GM12878 (cell line): ENCODE measurements around the gene SKIC8. TPM values are rescaled to one million over a fixed set of nuclear protein-coding genes. Genes with fewer than 3 reads are reported as not detected.

Source experiments
- ATAC-seq: fragments of 200-7000 bp; cut with Tn5 transposase; 3 replicates; pipeline ENCODE4 v1.9.1; 2020; ENCODE audit warnings: mild to moderate bottlenecking, moderate library complexity
- BruUV-seq: library from RNA; stranded (reverse); fragments of 400-500 nt; replicated peaks from 2 replicates; lab custom pipeline; 2021; lab: Mats Ljungman, UMichigan
- CTCF ChIA-PET: fragments of 300-600 bp; sonication (Branson Sonifier 250); formaldehyde crosslinking; extraction: SDS; loops from one replicate; lab custom pipeline; 2021; ENCODE audit warnings: inconsistent platforms; lab: Yijun Ruan, JAX
- POLR2A ChIA-PET: fragments of 350-600 bp; formaldehyde crosslinking; extraction: SDS; loops from one replicate; lab custom pipeline; 2021; ENCODE audit warnings: inconsistent platforms; lab: Charles Lee
- RAD21 ChIA-PET: fragments of 300-600 bp; sonication (Branson Sonifier 250); formaldehyde crosslinking; loops from one replicate; lab custom pipeline; 2023; ENCODE audit warnings: antibody characterized with exemption; ENCODE audit not compliant: unreplicated experiment; lab: Charles Lee
- SMC1A ChIA-PET: fragments of 300-600 bp; sonication (Branson Sonifier 250); formaldehyde crosslinking; loops from one replicate; lab custom pipeline; 2023; ENCODE audit not compliant: unreplicated experiment, uncharacterized antibody; lab: Charles Lee
- DNase-seq: peaks from one replicate; pipeline ENCODE4 v3.0.0-alpha.2; 2011; ENCODE audit warnings: low read depth, low spot score
- FAIRE-seq: peaks from 3 replicates; lab custom pipeline; 2011; peaks lifted over from hg19 to GRCh38; lab: Jason Lieb, UNC
- H2AFZ ChIP-seq: 2 replicates; pipeline ENCODE4 v1.6.0; 2011; ENCODE audit warnings: low read depth, low read length, control low read depth; ENCODE audit not compliant: control insufficient read depth
- H3K27ac ChIP-seq: 2 replicates; pipeline ENCODE4 v1.5.1; 2011; ENCODE audit warnings: control low read depth; ENCODE audit not compliant: control insufficient read depth, insufficient read depth
- H3K27me3 ChIP-seq, 2 experiments: replicated peaks in 1 of 2; 2 replicates each; pipeline versions ENCODE4 v1.6.0 to v1.6.1; 2011; ENCODE audit warnings: low read length in 1 of 2; ENCODE audit not compliant: control insufficient read depth in 2 of 2, insufficient read depth in 2 of 2
- H3K36me3 ChIP-seq, 2 experiments: 2 replicates each; pipeline ENCODE4 v1.5.1; 2011; ENCODE audit warnings: low read length in 1 of 2; ENCODE audit not compliant: control insufficient read depth in 2 of 2, insufficient read depth in 2 of 2
- H3K4me1 ChIP-seq: 2 replicates; pipeline ENCODE4 v1.6.1; 2011; ENCODE audit warnings: mild to moderate bottlenecking, low read length, moderate library complexity, mixed read lengths; ENCODE audit not compliant: control insufficient read depth, insufficient read depth
- H3K4me2 ChIP-seq: 2 replicates; pipeline ENCODE4 v1.6.0; 2011; ENCODE audit warnings: control low read depth; ENCODE audit not compliant: control insufficient read depth, insufficient read depth
- H3K4me3 ChIP-seq: fragments of 200-600 bp; sonication (generic); 2 replicates; pipeline ENCODE4 v1.5.1; 2016
- H3K79me2 ChIP-seq: 2 replicates; pipeline ENCODE4 v1.6.0; 2011; ENCODE audit warnings: low read length; ENCODE audit not compliant: control insufficient read depth, insufficient read depth
- H3K9ac ChIP-seq: 2 replicates; pipeline ENCODE4 v1.8.0; 2011; ENCODE audit warnings: low read length, control low read depth, mixed read lengths; ENCODE audit not compliant: control insufficient read depth, insufficient read depth
- H3K9me3 ChIP-seq: replicated peaks from 3 replicates; pipeline ENCODE4 v1.5.1; 2011; ENCODE audit warnings: mild to moderate bottlenecking, low read length; ENCODE audit not compliant: control insufficient read depth, insufficient read depth
- H4K20me1 ChIP-seq: 2 replicates; pipeline ENCODE4 v1.6.0; 2011; ENCODE audit not compliant: control insufficient read depth, insufficient read depth
- ATF3 ChIP-seq: IDR thresholded peaks from 2 replicates; pipeline ENCODE4 v1.6.1; 2011; ENCODE audit warnings: low read depth, mild to moderate bottlenecking, low read length, moderate library complexity, borderline replicate concordance; ENCODE audit errors: extremely low read depth
- ATF7 ChIP-seq: fragments of 450-650 bp; IDR thresholded peaks from 2 replicates; pipeline ENCODE4 v1.6.1; 2016; ENCODE audit warnings: low read depth, mild to moderate bottlenecking
- BHLHE40 ChIP-seq, 2 experiments: fragments of 450-650 bp in 1 of 2; IDR thresholded peaks; 2 replicates each; pipeline ENCODE4 v1.6.1; 2011 to 2017; ENCODE audit warnings: low read depth in 2 of 2, borderline replicate concordance in 1 of 2, improper control_type of control experiment in 1 of 2, low read length in 1 of 2, mild to moderate bottlenecking in 1 of 2
- ETV6 ChIP-seq, 2 experiments: fragments of 450-650 bp in 1 of 2; IDR thresholded peaks in 1 of 2; conservative IDR thresholded peaks in 1 of 2; 2 replicates each; pipeline ENCODE4 v1.6.1; 2014; ENCODE audit warnings: antibody characterized with exemption in 1 of 2, borderline replicate concordance in 1 of 2, low read depth in 1 of 2, mild to moderate bottlenecking in 1 of 2, moderate library complexity in 1 of 2
- IKZF2 ChIP-seq, 2 experiments: fragments of 450-650 bp; IDR thresholded peaks; 2 replicates each; pipeline ENCODE4 v1.6.1; 2017; ENCODE audit warnings: mild to moderate bottlenecking in 2 of 2, moderate library complexity in 2 of 2
- IRF5 ChIP-seq: fragments of 450-650 bp; IDR thresholded peaks from 2 replicates; pipeline ENCODE4 v1.6.1; 2017; ENCODE audit warnings: borderline replicate concordance
- JUND ChIP-seq: IDR thresholded peaks from 2 replicates; pipeline ENCODE4 v1.6.1; 2012; ENCODE audit warnings: low read depth, mild to moderate bottlenecking, low read length, improper control_type of control experiment, moderate library complexity
- MTA3 ChIP-seq: IDR thresholded peaks from 2 replicates; pipeline ENCODE4 v1.6.1; 2012; ENCODE audit warnings: low read length, inconsistent platforms, borderline replicate concordance
- NFXL1 ChIP-seq: fragments of 450-650 bp; IDR thresholded peaks from 2 replicates; pipeline ENCODE4 v1.6.1; 2017; ENCODE audit warnings: antibody characterized with exemption, mild to moderate bottlenecking, borderline replicate concordance
- NR2C1 ChIP-seq: fragments of 450-650 bp; IDR thresholded peaks from 2 replicates; pipeline ENCODE4 v1.6.1; 2017; ENCODE audit warnings: antibody characterized with exemption, mild to moderate bottlenecking, moderate library complexity
- PKNOX1 ChIP-seq: fragments of 450-650 bp; IDR thresholded peaks from 2 replicates; pipeline ENCODE4 v1.6.1; 2016; ENCODE audit warnings: mild to moderate bottlenecking
- RAD21 ChIP-seq: IDR thresholded peaks from 2 replicates; pipeline ENCODE4 v1.6.1; 2011; ENCODE audit warnings: mild to moderate bottlenecking, low read depth, low read length, moderate library complexity; ENCODE audit not compliant: insufficient read depth
- SKIL ChIP-seq: fragments of 450-650 bp; IDR thresholded peaks from 2 replicates; pipeline ENCODE4 v1.6.1; 2017; ENCODE audit warnings: mild to moderate bottlenecking, low read depth, inconsistent platforms; ENCODE audit not compliant: poor library complexity, severe bottlenecking
- TAF1 ChIP-seq: IDR thresholded peaks from 2 replicates; pipeline ENCODE4 v1.6.1; 2011; ENCODE audit warnings: mild to moderate bottlenecking, low read depth, low read length, borderline replicate concordance
- USF1 ChIP-seq: IDR thresholded peaks from 2 replicates; pipeline ENCODE4 v1.6.1; 2011; ENCODE audit warnings: borderline replicate concordance, low read depth, mild to moderate bottlenecking, moderate library complexity, mixed read lengths, low read length; ENCODE audit not compliant: insufficient read depth; ENCODE audit errors: extremely low read length
- ZNF622 ChIP-seq: fragments of 450-650 bp; IDR thresholded peaks from 2 replicates; pipeline ENCODE4 v1.6.1; 2017; ENCODE audit warnings: mild to moderate bottlenecking, inconsistent platforms
- WGBS: methylation state at CpG from one replicate; pipeline ENCODE4 v1.1.6; 2016; ENCODE audit warnings: low lambda C conversion rate; ENCODE audit not compliant: insufficient replicate concordance, insufficient coverage; ENCODE audit errors: missing lambda C conversion rate; 5-methylcytosine and 5-hydroxymethylcytosine counted together
- in situ Hi-C: fragments of 300-500 bp; cut with MboI; formaldehyde crosslinking; loops from 9 replicates; pipeline ENCODE4 v1.14.3; 2018; ENCODE audit warnings: mixed read lengths
- intact Hi-C: fragments of 100-400 bp; cut with micrococcal nuclease; formaldehyde crosslinking; loops from one replicate; pipeline ENCODE4 v1.14.2; 2022; ENCODE audit not compliant: unreplicated experiment
- polyA plus RNA-seq, 11 experiments: library from polyadenylated mRNA; depleted of rRNA in 4 of 11; unstranded in 6 of 11; stranded (reverse) in 5 of 11; fragments of >200 nt; fragmentation: Nextera tagmentation in 4 of 11; fragmentation: Illumina TruSeq in 1 of 11; extraction: Ambion mirVana in 4 of 11; extraction: Trizol in 1 of 11; gene quantifications; 1 replicate in 1 of 11; 2 replicates in 10 of 11; pipeline versions ENCODE4 v1.2.1 to v1.2.3, GENCODE V29; 2011 to 2016; ENCODE audit warnings: inconsistent platforms in 2 of 11, missing spikeins in 2 of 11, low read depth in 1 of 11
- total RNA-seq, 4 experiments: library from RNA; depleted of rRNA in 3 of 4; stranded (reverse); fragments of >200 nt in 3 of 4; fragmentation: Illumina TruSeq in 1 of 4; extraction: Trizol in 1 of 4; gene quantifications; 2 replicates each; pipeline versions ENCODE4 v1.2.1 to v1.2.3, GENCODE V29; 2013 to 2021

The SKIC8 gene
- total and polyA plus RNA-seq, 10 of the 15 experiments (the other 5 are each of a cell fraction or from before 2014, with no cell fraction given) = 57.0 to 288 (median 128) TPM

- no peak overlapping the region for H3K4me2 ChIP-seq
- H3K4me3 ChIP-seq = no peak overlapping the region
- ChIA-PET RAD21 (interaction anchor here (1.0 to 3.2 kb wide), 2 partner anchors 17 to 49 kb away, joined by 3 to 10 read pairs; no protein-coding TSS in a partner anchor), POLR2A (no interaction called here), CTCF (interaction anchor here (0.7 to 1.9 kb wide), 6 partner anchors 9 to 288 kb away, joined by 3 to 6 read pairs (median 4); no protein-coding TSS in a partner anchor), SMC1A (interaction anchor here (1.6 kb wide), 1 partner anchor 133 kb away, joined by 3 read pairs; no protein-coding TSS in a partner anchor)
- H3K27ac ChIP-seq = no peak overlapping the region
- BruUV-seq = no TSS peak
- no peaks in the 10 kb centered on the region for H3K36me3 ChIP-seq
- in situ Hi-C loops (loop anchor here (5.0 kb wide), 2 partner anchors 133 to 288 kb away; no protein-coding TSS in a partner anchor), intact Hi-C loops (no loop called here)
- no peaks in the 10 kb centered on the region for H3K9me3 ChIP-seq
- 21% methylated on average over 7 of the region's 7 CpGs for WGBS
- DNase-seq = no peak
- no peaks in the 10 kb centered on the region for H3K4me1 ChIP-seq
- H3K27me3 ChIP-seq = 0 out of 4 replicates have a peak, but pooled peaks cover 0 to 1% of the 10 kb centered on the region in 2 experiments
- no peak overlapping the region for H2AFZ ChIP-seq
- no peaks in the 10 kb centered on the region for H3K79me2 ChIP-seq
- FAIRE-seq = no peak
- H4K20me1 ChIP-seq = no peaks in the 10 kb centered on the region
- no peak overlapping the region for H3K9ac ChIP-seq
- no peak for ATAC-seq
- no peak for TF ChIP-seq ETV6 (conservative IDR thresholded peaks at IDR 0.05 in 1 of 2, IDR thresholded peaks at IDR 0.05 in 1 of 2; ENCODE audit: borderline replicate concordance in 1 of 2, low read depth in 1 of 2)
- TF ChIP-seq ATF7 = no peak
- no peak for TF ChIP-seq BHLHE40 (IDR thresholded peaks at IDR 0.05; ENCODE audit: borderline replicate concordance in 1 of 2, low read depth in 2 of 2, low read length in 1 of 2)
- no peak for TF ChIP-seq TAF1
- TF ChIP-seq PKNOX1 = no peak
- TF ChIP-seq SKIL = no peak
- TF ChIP-seq IKZF2 (IDR thresholded peaks at IDR 0.05) = no peak
- no peak for TF ChIP-seq NFXL1
- no peak for TF ChIP-seq IRF5
- no peak for TF ChIP-seq MTA3
- no peak for TF ChIP-seq ZNF622
- TF ChIP-seq ATF3 = no peak
- no peak for TF ChIP-seq USF1
- no peak for TF ChIP-seq NR2C1
- no peak for TF ChIP-seq JUND
- TF ChIP-seq RAD21 = no peak
Observed at GRCh38 chr15:78244893-78245292, 54.5 kb downstream of the SKIC8 start.
